ENCODE data around the gene USP11. TPM values are rescaled to one million over a fixed set of nuclear protein-coding genes. Genes with fewer than 3 reads are reported as not detected.

The USP11 gene
- total RNA-seq, 1 experiment from 2014 or later = 72.0 TPM

- peaks cover 4% of the 10 kb centered on the region for H3K9me3 Mint-ChIP-seq (ENCODE audit: low read depth, unreplicated experiment)
- peaks cover 18% of the 10 kb centered on the region for H3K4me1 Mint-ChIP-seq (ENCODE audit: low read depth, unreplicated experiment)
- peak overlapping the region; percentile 98 for H3K27ac Mint-ChIP-seq (ENCODE audit: unreplicated experiment)
- peak; percentile 97 for DNase-seq
- peak overlapping the region; percentile 89 for H3K4me3 Mint-ChIP-seq (ENCODE audit: low read depth, unreplicated experiment)
- no peak for TF ChIP-seq CTCF (IDR thresholded peaks at IDR 0.05; ENCODE audit: unreplicated experiment)
- no peaks in the 10 kb centered on the region for H3K27me3 Mint-ChIP-seq (ENCODE audit: unreplicated experiment)
- CTCF ChIA-PET = interaction anchor here (1.2 to 1.7 kb wide), 3 partner anchors 16 to 79 kb away, joined by 3 to 8 read pairs (median 5); no protein-coding TSS in a partner anchor
- no TSS peak for BruUV-seq (replicated peaks)
- H3K36me3 Mint-ChIP-seq (ENCODE audit: insufficient read depth, unreplicated experiment) = peaks cover 53% of the 10 kb centered on the region
- intact Hi-C loops (cut with micrococcal nuclease; ENCODE audit: unreplicated experiment) = loop anchor here (5.0 kb wide), 1 partner anchor 64 kb away; no protein-coding TSS in a partner anchor
These were observed 714 bp downstream of the USP11 start for GRCh38 chrX:47233333-47234113.

GRCh38 chrX:47234583-47234982 lies 1.8 kb downstream of the USP11 start:
- intact Hi-C loops (cut with micrococcal nuclease; ENCODE audit: unreplicated experiment) = loop anchor here (5.0 kb wide), 1 partner anchor 63 kb away; no protein-coding TSS in a partner anchor
- H3K4me1 Mint-ChIP-seq (ENCODE audit: low read depth, unreplicated experiment) = peaks cover 18% of the 10 kb centered on the region
- CTCF ChIA-PET = no interaction called here
- peaks cover 45% of the 10 kb centered on the region for H3K36me3 Mint-ChIP-seq (ENCODE audit: insufficient read depth, unreplicated experiment)
- H3K4me3 Mint-ChIP-seq (ENCODE audit: low read depth, unreplicated experiment) = peak overlapping the region; percentile 89
- DNase-seq = no peak
- H3K27me3 Mint-ChIP-seq (ENCODE audit: unreplicated experiment) = no peaks in the 10 kb centered on the region
- no peak for TF ChIP-seq CTCF (IDR thresholded peaks at IDR 0.05; ENCODE audit: unreplicated experiment)
- peak overlapping the region; percentile 98 for H3K27ac Mint-ChIP-seq (ENCODE audit: unreplicated experiment)
- peaks cover 4% of the 10 kb centered on the region for H3K9me3 Mint-ChIP-seq (ENCODE audit: low read depth, unreplicated experiment)
- BruUV-seq (replicated peaks) = no TSS peak

GRCh38 chrX:47235691-47236103 lies 2.9 kb downstream of the USP11 start:
- DNase-seq = no peak
- CTCF ChIA-PET = interaction anchor here (0.8 kb wide), 1 partner anchor 266 kb away, joined by 3 read pairs; no protein-coding TSS in a partner anchor
- no peaks in the 10 kb centered on the region for H3K9me3 Mint-ChIP-seq (ENCODE audit: low read depth, unreplicated experiment)
- H3K27ac Mint-ChIP-seq (ENCODE audit: unreplicated experiment) = no peak overlapping the region
- no TSS peak for BruUV-seq (replicated peaks)
- peaks cover 9% of the 10 kb centered on the region for H3K4me1 Mint-ChIP-seq (ENCODE audit: low read depth, unreplicated experiment)
- peaks cover 50% of the 10 kb centered on the region for H3K36me3 Mint-ChIP-seq (ENCODE audit: insufficient read depth, unreplicated experiment)
- TF ChIP-seq CTCF (IDR thresholded peaks at IDR 0.05; ENCODE audit: unreplicated experiment) = no peak
- no peaks in the 10 kb centered on the region for H3K27me3 Mint-ChIP-seq (ENCODE audit: unreplicated experiment)
- peak overlapping the region; percentile 6 for H3K4me3 Mint-ChIP-seq (ENCODE audit: low read depth, unreplicated experiment)
- intact Hi-C loops (cut with micrococcal nuclease; ENCODE audit: unreplicated experiment) = no loop called here

- intact Hi-C loops (cut with micrococcal nuclease; ENCODE audit: unreplicated experiment) = no loop called here
- H3K9me3 Mint-ChIP-seq (ENCODE audit: low read depth, unreplicated experiment) = no peaks in the 10 kb centered on the region
These were observed 6.4 kb downstream of the USP11 start for GRCh38 chrX:47239199-47239598.

More at GRCh38 chrX:47239199-47239598, 6.4 kb downstream of the USP11 start:
- Mint-ChIP-seq H3K4me1 (ENCODE audit: low read depth, unreplicated experiment) (peaks cover 9% of the 10 kb centered on the region), H3K36me3 (ENCODE audit: insufficient read depth, unreplicated experiment) (peaks cover 25% of the 10 kb centered on the region), H3K27me3 (ENCODE audit: unreplicated experiment) (no peaks in the 10 kb centered on the region), H3K27ac (ENCODE audit: unreplicated experiment) (no peak overlapping the region), H3K4me3 (ENCODE audit: low read depth, unreplicated experiment) (no peak overlapping the region)
- CTCF ChIA-PET = no interaction called here
- no TSS peak for BruUV-seq (replicated peaks)
- DNase-seq = no peak
- no peak for TF ChIP-seq CTCF (IDR thresholded peaks at IDR 0.05; ENCODE audit: unreplicated experiment)
